Caco-2 (cell line): ENCODE data around the gene ADCY4. TPM values are rescaled to one million over a fixed set of nuclear protein-coding genes. Genes with fewer than 3 reads are reported as not detected.

Experiments
- BruUV-seq: library from RNA; stranded (reverse); fragments of 400-500 nt; replicated peaks from 2 replicates; lab custom pipeline; 2021; lab: Mats Ljungman, UMichigan
- CTCF ChIA-PET: fragments of 300-600 bp; sonication (Branson Sonifier 250); formaldehyde crosslinking; loops from one replicate; lab custom pipeline; 2022; ENCODE audit warnings: antibody characterized with exemption; lab: Charles Lee
- POLR2A ChIA-PET: fragments of 300-600 bp; sonication (Branson Sonifier 250); formaldehyde crosslinking; loops from one replicate; lab custom pipeline; 2022; ENCODE audit warnings: antibody characterized with exemption; lab: Charles Lee
- DNase-seq, 2 experiments: peaks; one replicate each; pipeline versions ENCODE4 v3.0.0 to v3.0.0-alpha.2; 2020 to 2022
- H3K27me3 ChIP-seq: replicated peaks from 2 replicates; pipeline ENCODE4 v1.6.0; 2011; ENCODE audit warnings: low read length; ENCODE audit not compliant: control insufficient read depth, insufficient read depth
- H3K36me3 ChIP-seq: 2 replicates; pipeline ENCODE4 v1.5.1; 2011; ENCODE audit warnings: low read length; ENCODE audit not compliant: control insufficient read depth, insufficient read depth
- H3K4me1 ChIP-seq: fragments of 250-450 bp; sonication (Bioruptor Pico); 2 replicates; pipeline ENCODE4 v1.5.1; 2020; ENCODE audit warnings: mild to moderate bottlenecking
- H3K4me3 ChIP-seq: 2 replicates; pipeline ENCODE4 v1.5.1; 2011; ENCODE audit warnings: low read depth, mild to moderate bottlenecking, control low read depth, low read length
- H3K9me3 ChIP-seq: fragments of 250-450 bp; sonication (Bioruptor Pico); 2 replicates; pipeline ENCODE4 v1.5.1; 2020; ENCODE audit warnings: mild to moderate bottlenecking, moderate library complexity
- H3K27ac Mint-ChIP-seq: one replicate; pipeline ENCODE4 v1.8.0; 2022; ENCODE audit warnings: mixed read lengths; ENCODE audit not compliant: unreplicated experiment
- H3K27me3 Mint-ChIP-seq: one replicate; pipeline ENCODE4 v1.8.0; 2022; ENCODE audit warnings: mixed read lengths; ENCODE audit not compliant: insufficient read depth, unreplicated experiment
- H3K36me3 Mint-ChIP-seq: one replicate; pipeline ENCODE4 v1.8.0; 2022; ENCODE audit warnings: mild to moderate bottlenecking, mixed read lengths; ENCODE audit not compliant: insufficient read depth, unreplicated experiment
- H3K4me1 Mint-ChIP-seq: one replicate; pipeline ENCODE4 v1.8.0; 2022; ENCODE audit warnings: low read depth, mixed read lengths; ENCODE audit not compliant: unreplicated experiment
- H3K4me3 Mint-ChIP-seq: one replicate; pipeline ENCODE4 v1.8.0; 2022; ENCODE audit warnings: mild to moderate bottlenecking, moderate library complexity, mixed read lengths; ENCODE audit not compliant: unreplicated experiment
- H3K9me3 Mint-ChIP-seq: one replicate; pipeline ENCODE4 v1.8.0; 2022; ENCODE audit warnings: mixed read lengths; ENCODE audit not compliant: unreplicated experiment
- intact Hi-C: fragments of 100-400 bp; cut with micrococcal nuclease; formaldehyde crosslinking; loops from one replicate; pipeline ENCODE4 v1.10.0; 2022; ENCODE audit not compliant: unreplicated experiment
- total RNA-seq: library from RNA; stranded (reverse); gene quantifications from 2 replicates; pipeline ENCODE4 v1.2.3, GENCODE V29; 2022
- TF ChIP-seq, protein P1 (sequence below), 2 experiments: fragments of 200-600 bp in 1 of 2; IDR thresholded peaks; 1 replicate in 1 of 2; 2 replicates in 1 of 2; pipeline versions ENCODE4 v1.5.1 to v1.8.0; 2011 to 2022; ENCODE audit warnings: antibody characterized with exemption in 1 of 2, control low read depth in 1 of 2, inconsistent platforms in 1 of 2, low read depth in 1 of 2, low read length in 1 of 2, mild to moderate bottlenecking in 1 of 2, moderate library complexity in 1 of 2; ENCODE audit not compliant: insufficient read depth in 1 of 2, severe bottlenecking in 1 of 2, unreplicated experiment in 1 of 2

ADCY4 gene
- total RNA-seq, 1 experiment from 2014 or later = 0.57 TPM

DNA sequence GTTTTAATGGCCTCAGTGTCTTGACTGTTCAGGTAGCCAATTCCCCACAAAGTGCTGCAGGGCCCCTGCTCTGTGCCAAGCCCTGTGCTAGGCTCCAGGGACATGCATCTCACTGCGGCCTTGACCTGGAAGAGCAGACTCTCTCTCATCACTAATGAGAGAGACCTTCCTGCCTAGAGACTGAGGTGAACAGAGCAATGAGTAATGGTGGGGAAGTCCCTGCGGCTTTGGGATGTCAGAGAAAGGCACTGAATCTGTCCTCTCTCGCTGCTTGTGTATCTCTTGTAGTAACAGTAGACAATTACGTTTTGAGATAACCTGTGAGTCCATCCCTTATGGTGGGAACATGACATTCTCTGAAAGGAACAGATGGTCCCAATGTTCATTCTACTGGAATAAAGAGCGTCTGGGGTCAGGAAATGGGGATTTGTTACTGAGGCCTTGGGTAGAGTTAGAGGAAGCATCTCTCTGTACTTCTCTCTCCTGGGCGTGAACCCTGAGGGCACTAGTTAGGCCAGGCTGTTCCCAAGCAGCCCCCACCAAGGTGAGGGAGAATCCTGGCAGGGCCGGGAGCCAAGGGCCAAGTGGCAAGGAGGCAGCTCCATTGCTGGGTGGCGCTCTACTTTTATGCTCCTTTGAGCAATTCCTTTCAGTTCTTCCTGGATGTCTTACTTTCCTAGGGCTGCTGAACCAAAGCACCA is 46.6 kb upstream of the ADCY4 start:
- no peaks in the 10 kb centered on the region for H3K36me3 ChIP-seq
- TF ChIP-seq, protein P1, sequence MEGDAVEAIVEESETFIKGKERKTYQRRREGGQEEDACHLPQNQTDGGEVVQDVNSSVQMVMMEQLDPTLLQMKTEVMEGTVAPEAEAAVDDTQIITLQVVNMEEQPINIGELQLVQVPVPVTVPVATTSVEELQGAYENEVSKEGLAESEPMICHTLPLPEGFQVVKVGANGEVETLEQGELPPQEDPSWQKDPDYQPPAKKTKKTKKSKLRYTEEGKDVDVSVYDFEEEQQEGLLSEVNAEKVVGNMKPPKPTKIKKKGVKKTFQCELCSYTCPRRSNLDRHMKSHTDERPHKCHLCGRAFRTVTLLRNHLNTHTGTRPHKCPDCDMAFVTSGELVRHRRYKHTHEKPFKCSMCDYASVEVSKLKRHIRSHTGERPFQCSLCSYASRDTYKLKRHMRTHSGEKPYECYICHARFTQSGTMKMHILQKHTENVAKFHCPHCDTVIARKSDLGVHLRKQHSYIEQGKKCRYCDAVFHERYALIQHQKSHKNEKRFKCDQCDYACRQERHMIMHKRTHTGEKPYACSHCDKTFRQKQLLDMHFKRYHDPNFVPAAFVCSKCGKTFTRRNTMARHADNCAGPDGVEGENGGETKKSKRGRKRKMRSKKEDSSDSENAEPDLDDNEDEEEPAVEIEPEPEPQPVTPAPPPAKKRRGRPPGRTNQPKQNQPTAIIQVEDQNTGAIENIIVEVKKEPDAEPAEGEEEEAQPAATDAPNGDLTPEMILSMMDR (IDR thresholded peaks at IDR 0.05; ENCODE audit: insufficient read depth in 1 of 2, low read depth in 1 of 2, low read length in 1 of 2, severe bottlenecking in 1 of 2, unreplicated experiment in 1 of 2) = no peak
- POLR2A ChIA-PET = no interaction called here
- no peak overlapping the region for H3K4me3 ChIP-seq
- Mint-ChIP-seq H3K4me1 (no peaks in the 10 kb centered on the region), H3K4me3 (no peak overlapping the region), H3K9me3 (no peaks in the 10 kb centered on the region), H3K27ac (no peak overlapping the region), H3K36me3 (no peaks in the 10 kb centered on the region), H3K27me3 (no peaks in the 10 kb centered on the region)
- DNase-seq = no peak
- CTCF ChIA-PET = interaction anchor here (1.3 kb wide), 1 partner anchor 9 kb away, joined by 5 read pairs; no protein-coding TSS in a partner anchor
- no TSS peak for BruUV-seq
- intact Hi-C loops = no loop called here
- no peaks in the 10 kb centered on the region for H3K9me3 ChIP-seq
- H3K4me1 ChIP-seq = no peaks in the 10 kb centered on the region
- no peaks in the 10 kb centered on the region for H3K27me3 ChIP-seq

DNA sequence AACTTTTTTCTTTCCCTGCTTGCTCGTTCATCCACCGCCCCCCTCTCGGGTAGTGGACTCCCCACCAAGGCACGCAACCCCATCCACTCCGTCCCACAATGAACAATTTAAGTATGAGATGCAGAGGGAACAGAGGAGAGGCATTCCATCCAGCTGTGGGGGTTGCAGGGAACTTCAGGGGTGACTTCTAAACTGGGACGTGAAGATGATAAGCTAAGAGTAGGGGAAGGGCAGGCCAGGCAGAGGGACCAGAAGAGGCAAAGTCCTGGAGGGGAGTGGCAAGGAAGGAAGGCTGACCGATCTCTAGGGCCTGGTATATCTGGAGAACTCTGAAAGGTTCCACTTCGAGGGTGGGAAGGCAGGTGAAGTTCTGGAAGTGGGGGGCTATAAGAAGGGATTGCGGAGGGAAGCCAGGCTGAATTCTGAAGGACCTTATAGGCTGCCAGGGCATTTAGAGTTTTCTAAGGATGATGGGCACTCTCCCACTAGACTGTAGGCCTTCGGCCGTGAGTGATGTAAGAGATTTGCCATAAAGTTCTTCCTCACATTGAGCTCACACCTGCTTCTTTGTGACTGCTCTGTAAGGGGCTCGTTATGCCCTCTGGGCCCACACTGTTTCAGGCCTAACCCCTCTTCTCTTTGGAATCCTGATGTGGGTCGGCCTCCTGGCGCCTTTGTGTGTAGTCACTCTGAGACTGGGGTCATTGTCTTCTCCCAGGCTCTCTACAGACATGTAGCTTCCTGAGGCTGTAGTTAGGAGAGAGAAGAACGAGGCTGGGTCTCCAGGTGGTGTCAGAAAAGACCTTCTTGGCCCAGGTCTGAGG is 45.2 kb upstream of the ADCY4 start:
- TF ChIP-seq, protein P1 (IDR thresholded peaks at IDR 0.05; ENCODE audit: insufficient read depth in 1 of 2, low read depth in 1 of 2, low read length in 1 of 2, severe bottlenecking in 1 of 2, unreplicated experiment in 1 of 2) = no peak
- no peaks in the 10 kb centered on the region for H3K9me3 Mint-ChIP-seq
- Histone ChIP-seq H3K4me3 (no peak overlapping the region), H3K9me3 (no peaks in the 10 kb centered on the region), H3K4me1 (no peaks in the 10 kb centered on the region), H3K36me3 (no peaks in the 10 kb centered on the region), H3K27me3 (no peaks in the 10 kb centered on the region)
- intact Hi-C loops = no loop called here
- no peak for DNase-seq
- H3K36me3 Mint-ChIP-seq = no peaks in the 10 kb centered on the region
- H3K27me3 Mint-ChIP-seq = no peaks in the 10 kb centered on the region
- H3K27ac Mint-ChIP-seq = no peak overlapping the region
- no peak overlapping the region for H3K4me3 Mint-ChIP-seq
- ChIA-PET POLR2A (no interaction called here), CTCF (no interaction called here)
- BruUV-seq = no TSS peak
- no peaks in the 10 kb centered on the region for H3K4me1 Mint-ChIP-seq

DNA sequence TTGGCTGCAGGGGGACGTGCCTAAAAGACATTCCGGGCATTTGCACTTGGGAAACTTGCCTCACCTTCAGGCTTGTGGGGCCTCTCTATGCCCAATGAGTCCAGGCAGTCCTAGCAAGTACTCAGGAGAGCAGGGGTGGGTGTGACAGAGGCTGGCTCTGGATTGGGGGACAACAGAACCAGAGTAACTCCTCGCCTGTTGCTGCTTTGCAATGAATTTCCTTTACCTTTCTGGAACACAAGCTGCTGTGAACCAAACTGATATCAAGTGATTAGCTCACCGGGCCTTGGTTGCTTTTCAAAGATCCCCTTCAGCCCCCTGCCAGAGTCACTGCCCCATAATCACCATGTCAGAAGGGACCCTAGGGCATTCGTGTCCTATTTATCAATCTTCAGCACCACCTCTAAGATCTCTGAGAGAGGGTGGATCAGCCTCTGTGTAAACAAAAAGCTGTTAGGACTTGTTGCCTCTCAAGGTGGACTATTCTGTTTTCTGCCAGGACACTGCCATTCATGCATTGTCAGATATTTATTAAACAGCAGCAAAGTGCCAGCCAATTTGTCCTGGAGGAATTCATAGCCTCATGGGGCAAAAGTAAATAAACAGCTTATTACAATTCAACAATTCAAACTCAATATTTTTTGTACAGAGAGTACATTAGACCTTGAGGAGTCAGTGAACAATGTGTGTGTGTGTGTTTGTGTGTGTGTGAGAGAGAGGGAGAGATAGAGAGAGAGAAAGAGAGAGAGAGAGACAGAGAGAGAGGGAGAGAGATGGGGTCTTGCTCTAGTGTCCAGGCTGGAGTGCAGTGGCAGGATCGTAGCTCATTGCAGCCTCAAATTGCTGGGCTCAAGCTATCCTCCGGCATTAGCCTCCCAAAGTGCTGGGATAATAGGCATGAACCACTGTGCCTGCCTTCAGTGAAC is 44.4 kb upstream of the ADCY4 start:
- BruUV-seq = no TSS peak
- Mint-ChIP-seq H3K27me3 (no peaks in the 10 kb centered on the region), H3K9me3 (no peaks in the 10 kb centered on the region), H3K4me1 (no peaks in the 10 kb centered on the region), H3K36me3 (no peaks in the 10 kb centered on the region), H3K4me3 (no peak overlapping the region), H3K27ac (no peak overlapping the region)
- TF ChIP-seq, protein P1 (IDR thresholded peaks at IDR 0.05; ENCODE audit: insufficient read depth in 1 of 2, low read depth in 1 of 2, low read length in 1 of 2, severe bottlenecking in 1 of 2, unreplicated experiment in 1 of 2) = no peak
- DNase-seq = no peak
- ChIA-PET CTCF (interaction anchor here (0.5 to 0.8 kb wide), 2 partner anchors 19 to 53 kb away, joined by 3 to 5 read pairs; partner anchors contain the start of gene NYNRIN), POLR2A (no interaction called here)
- no peaks in the 10 kb centered on the region for H3K36me3 ChIP-seq
- no peaks in the 10 kb centered on the region for H3K4me1 ChIP-seq
- no peaks in the 10 kb centered on the region for H3K9me3 ChIP-seq
- H3K27me3 ChIP-seq = no peaks in the 10 kb centered on the region
- intact Hi-C loops = no loop called here
- H3K4me3 ChIP-seq = no peak overlapping the region
